ENCODE measurements around the gene RASA3. TPM values are rescaled to one million over a fixed set of nuclear protein-coding genes. Genes with fewer than 3 reads are reported as not detected.

RASA3 gene
- total RNA-seq, 1 experiment from 2014 or later: 0.95 TPM

DNA sequence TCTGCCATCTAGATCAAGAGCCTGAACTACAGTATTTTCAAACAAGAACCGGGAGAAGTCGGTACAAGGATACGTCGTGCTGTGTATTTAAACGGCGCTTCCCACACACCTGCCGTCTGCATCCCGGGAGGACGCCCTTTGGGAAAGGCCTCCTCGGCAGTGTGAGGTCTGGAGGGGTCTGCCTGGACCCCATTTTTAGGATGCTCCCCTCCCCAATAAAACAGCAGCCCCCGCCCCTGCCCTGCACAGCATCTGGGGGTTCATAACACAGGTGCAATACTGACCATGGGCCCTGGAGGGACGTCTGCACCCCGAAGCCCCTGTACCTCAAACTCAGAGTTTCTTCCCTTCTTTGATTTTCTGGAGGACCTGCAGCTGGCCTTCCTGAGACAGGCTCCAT, 154.4 kb downstream of the RASA3 start:
- H3K36me3 ChIP-seq (ENCODE audit: control insufficient read depth, insufficient read depth, low read length): no peaks in the 10 kb centered on the region
- TF ChIP-seq, protein P1, sequence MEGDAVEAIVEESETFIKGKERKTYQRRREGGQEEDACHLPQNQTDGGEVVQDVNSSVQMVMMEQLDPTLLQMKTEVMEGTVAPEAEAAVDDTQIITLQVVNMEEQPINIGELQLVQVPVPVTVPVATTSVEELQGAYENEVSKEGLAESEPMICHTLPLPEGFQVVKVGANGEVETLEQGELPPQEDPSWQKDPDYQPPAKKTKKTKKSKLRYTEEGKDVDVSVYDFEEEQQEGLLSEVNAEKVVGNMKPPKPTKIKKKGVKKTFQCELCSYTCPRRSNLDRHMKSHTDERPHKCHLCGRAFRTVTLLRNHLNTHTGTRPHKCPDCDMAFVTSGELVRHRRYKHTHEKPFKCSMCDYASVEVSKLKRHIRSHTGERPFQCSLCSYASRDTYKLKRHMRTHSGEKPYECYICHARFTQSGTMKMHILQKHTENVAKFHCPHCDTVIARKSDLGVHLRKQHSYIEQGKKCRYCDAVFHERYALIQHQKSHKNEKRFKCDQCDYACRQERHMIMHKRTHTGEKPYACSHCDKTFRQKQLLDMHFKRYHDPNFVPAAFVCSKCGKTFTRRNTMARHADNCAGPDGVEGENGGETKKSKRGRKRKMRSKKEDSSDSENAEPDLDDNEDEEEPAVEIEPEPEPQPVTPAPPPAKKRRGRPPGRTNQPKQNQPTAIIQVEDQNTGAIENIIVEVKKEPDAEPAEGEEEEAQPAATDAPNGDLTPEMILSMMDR (IDR thresholded peaks at IDR 0.05; ENCODE audit: insufficient read depth in 1 of 2, low read depth in 1 of 2, low read length in 1 of 2, severe bottlenecking in 1 of 2, unreplicated experiment in 1 of 2): no peak
- H3K9me3 Mint-ChIP-seq (ENCODE audit: unreplicated experiment): peaks cover 10% of the 10 kb centered on the region
- DNase-seq: no peak
- no peaks in the 10 kb centered on the region for H3K27me3 ChIP-seq (replicated peaks; ENCODE audit: control insufficient read depth, insufficient read depth, low read length)
- no peaks in the 10 kb centered on the region for H3K4me1 Mint-ChIP-seq (ENCODE audit: low read depth, unreplicated experiment)
- no peak overlapping the region for H3K4me3 Mint-ChIP-seq (ENCODE audit: unreplicated experiment)
- CTCF ChIA-PET: no interaction called here
- intact Hi-C loops (cut with micrococcal nuclease; ENCODE audit: unreplicated experiment): no loop called here
- POLR2A ChIA-PET: no interaction called here
- H3K27ac Mint-ChIP-seq (ENCODE audit: unreplicated experiment): no peak overlapping the region
- H3K27me3 Mint-ChIP-seq (ENCODE audit: insufficient read depth, unreplicated experiment): peaks cover 6% of the 10 kb centered on the region
- H3K36me3 Mint-ChIP-seq (ENCODE audit: insufficient read depth, unreplicated experiment): peaks cover 6% of the 10 kb centered on the region
- BruUV-seq (replicated peaks): no TSS peak
- H3K4me1 ChIP-seq: peaks cover 10% of the 10 kb centered on the region
- H3K4me3 ChIP-seq (ENCODE audit: low read depth, low read length): no peak overlapping the region
- H3K9me3 ChIP-seq: no peaks in the 10 kb centered on the region

- Histone ChIP-seq H3K36me3 (ENCODE audit: control insufficient read depth, insufficient read depth, low read length) (no peaks in the 10 kb centered on the region), H3K9me3 (no peaks in the 10 kb centered on the region), H3K4me1 (peaks cover 10% of the 10 kb centered on the region), H3K27me3 (replicated peaks; ENCODE audit: control insufficient read depth, insufficient read depth, low read length) (no peaks in the 10 kb centered on the region), H3K4me3 (ENCODE audit: low read depth, low read length) (no peak overlapping the region)
- peak overlapping the region; percentile 69 for H3K27ac Mint-ChIP-seq (ENCODE audit: unreplicated experiment)
- intact Hi-C loops (cut with micrococcal nuclease; ENCODE audit: unreplicated experiment): no loop called here
- H3K36me3 Mint-ChIP-seq (ENCODE audit: insufficient read depth, unreplicated experiment): peaks cover 6% of the 10 kb centered on the region
- H3K4me3 Mint-ChIP-seq (ENCODE audit: unreplicated experiment): no peak overlapping the region
- ChIA-PET POLR2A (no interaction called here), CTCF (no interaction called here)
- TF ChIP-seq, protein P1 (IDR thresholded peaks at IDR 0.05; ENCODE audit: insufficient read depth in 1 of 2, low read depth in 1 of 2, low read length in 1 of 2, severe bottlenecking in 1 of 2, unreplicated experiment in 1 of 2): no peak
- no TSS peak for BruUV-seq (replicated peaks)
- peak in 1 of 2 experiments; percentile 27 for DNase-seq
- peaks cover 10% of the 10 kb centered on the region for H3K9me3 Mint-ChIP-seq (ENCODE audit: unreplicated experiment)
- peaks cover 6% of the 10 kb centered on the region for H3K27me3 Mint-ChIP-seq (ENCODE audit: insufficient read depth, unreplicated experiment)
- no peaks in the 10 kb centered on the region for H3K4me1 Mint-ChIP-seq (ENCODE audit: low read depth, unreplicated experiment)
These were observed 155.4 kb downstream of the RASA3 start for GRCh38 chr13:113976711-113977684.

- Mint-ChIP-seq H3K4me3 (ENCODE audit: unreplicated experiment) (no peak overlapping the region), H3K27me3 (ENCODE audit: insufficient read depth, unreplicated experiment) (peaks cover 6% of the 10 kb centered on the region), H3K27ac (ENCODE audit: unreplicated experiment) (no peak overlapping the region), H3K36me3 (ENCODE audit: insufficient read depth, unreplicated experiment) (no peaks in the 10 kb centered on the region), H3K9me3 (ENCODE audit: unreplicated experiment) (peaks cover 7% of the 10 kb centered on the region), H3K4me1 (ENCODE audit: low read depth, unreplicated experiment) (no peaks in the 10 kb centered on the region)
- Histone ChIP-seq H3K36me3 (ENCODE audit: control insufficient read depth, insufficient read depth, low read length) (no peaks in the 10 kb centered on the region), H3K27me3 (replicated peaks; ENCODE audit: control insufficient read depth, insufficient read depth, low read length) (no peaks in the 10 kb centered on the region), H3K4me1 (peaks cover 10% of the 10 kb centered on the region), H3K9me3 (no peaks in the 10 kb centered on the region), H3K4me3 (ENCODE audit: low read depth, low read length) (no peak overlapping the region)
- intact Hi-C loops (cut with micrococcal nuclease; ENCODE audit: unreplicated experiment): no loop called here
- ChIA-PET CTCF (no interaction called here), POLR2A (no interaction called here)
- no peak for DNase-seq
- BruUV-seq (replicated peaks): no TSS peak
- TF ChIP-seq, protein P1 (IDR thresholded peaks at IDR 0.05; ENCODE audit: insufficient read depth in 1 of 2, low read depth in 1 of 2, low read length in 1 of 2, severe bottlenecking in 1 of 2, unreplicated experiment in 1 of 2): no peak
These were observed 157.0 kb downstream of the RASA3 start for GRCh38 chr13:113975416-113975815.
